Common myeloid progenitor, CD34-positive (primary cell): ENCODE measurements around the gene IL36A.
A peak's percentile ranks its signal among the peaks of the same experiment; 100 is the strongest.

Experiments used
- CTCF ChIA-PET: fragments of 350-600 bp; sonication (Branson Sonifier 250); formaldehyde crosslinking; loops from one replicate; lab custom pipeline; 2021; ENCODE audit warnings: antibody characterized with exemption; lab: Charles Lee
- POLR2A ChIA-PET: fragments of 350-600 bp; sonication (Branson Sonifier 250); formaldehyde crosslinking; loops from one replicate; lab custom pipeline; 2021; ENCODE audit warnings: antibody characterized with exemption; lab: Charles Lee
- DNase-seq, 3 donors: peaks; one replicate each; pipeline versions ENCODE4 v3.0.0 to v3.0.0-alpha.2; 2013
- H3K27ac ChIP-seq, 2 experiments: 1 replicate in 1 of 2; 2 replicates in 1 of 2; pipeline ENCODE4 v1.7.0; 2013; ENCODE audit warnings: inconsistent platforms in 2 of 2, low read length in 2 of 2, mild to moderate bottlenecking in 2 of 2, low read depth in 1 of 2, moderate library complexity in 1 of 2; ENCODE audit not compliant: severe bottlenecking in 2 of 2, insufficient read depth in 1 of 2, poor library complexity in 1 of 2
- H3K27me3 ChIP-seq, 5 experiments: replicated peaks in 2 of 5; 1 replicate in 3 of 5; 2 replicates in 2 of 5; pipeline versions ENCODE4 v1.6.1 to v1.7.0; 2013; ENCODE audit warnings: low read length in 4 of 5, mild to moderate bottlenecking in 2 of 5, moderate library complexity in 2 of 5, inconsistent platforms in 1 of 5; ENCODE audit not compliant: insufficient read depth in 5 of 5, control insufficient read depth in 4 of 5
- H3K36me3 ChIP-seq, 4 experiments: 1 replicate in 2 of 4; 2 replicates in 2 of 4; pipeline versions ENCODE4 v1.6.1 to v1.7.0; 2013; ENCODE audit warnings: low read length in 3 of 4, control low read depth in 1 of 4, mild to moderate bottlenecking in 1 of 4; ENCODE audit not compliant: control insufficient read depth in 4 of 4, insufficient read depth in 4 of 4
- H3K4me1 ChIP-seq, 4 experiments: 1 replicate in 3 of 4; 2 replicates in 1 of 4; pipeline versions ENCODE4 v1.6.1 to v1.7.1; 2013; ENCODE audit warnings: low read length in 3 of 4, mild to moderate bottlenecking in 3 of 4, control low read depth in 1 of 4, inconsistent platforms in 1 of 4, moderate library complexity in 1 of 4; ENCODE audit not compliant: control insufficient read depth in 4 of 4, insufficient read depth in 4 of 4; ENCODE audit errors: control extremely low read depth in 1 of 4
- H3K4me3 ChIP-seq, 7 experiments: 1 replicate in 4 of 7; 2 replicates in 3 of 7; pipeline versions ENCODE4 v1.5.1 to v1.7.0; 2013; ENCODE audit warnings: mild to moderate bottlenecking in 7 of 7, low read length in 6 of 7, moderate library complexity in 6 of 7, inconsistent platforms in 2 of 7, low read depth in 2 of 7, control low read depth in 1 of 7; ENCODE audit not compliant: insufficient read depth in 4 of 7, control insufficient read depth in 1 of 7; ENCODE audit errors: extremely low read depth in 1 of 7
- H3K9me3 ChIP-seq, 5 experiments: 1 replicate in 4 of 5; 2 replicates in 1 of 5; pipeline versions ENCODE4 v1.6.1 to v1.7.1; 2013; ENCODE audit warnings: low read length in 4 of 5, mild to moderate bottlenecking in 2 of 5, inconsistent platforms in 1 of 5, low read depth in 1 of 5, moderate library complexity in 1 of 5; ENCODE audit not compliant: control insufficient read depth in 4 of 5, insufficient read depth in 2 of 5; ENCODE audit errors: control extremely low read depth in 1 of 5
- WGBS: methylation state at CpG from one replicate; pipeline ENCODE4 v1.1.5; 2013; ENCODE audit not compliant: insufficient coverage; 5-methylcytosine and 5-hydroxymethylcytosine counted together

Gene IL36A

DNA sequence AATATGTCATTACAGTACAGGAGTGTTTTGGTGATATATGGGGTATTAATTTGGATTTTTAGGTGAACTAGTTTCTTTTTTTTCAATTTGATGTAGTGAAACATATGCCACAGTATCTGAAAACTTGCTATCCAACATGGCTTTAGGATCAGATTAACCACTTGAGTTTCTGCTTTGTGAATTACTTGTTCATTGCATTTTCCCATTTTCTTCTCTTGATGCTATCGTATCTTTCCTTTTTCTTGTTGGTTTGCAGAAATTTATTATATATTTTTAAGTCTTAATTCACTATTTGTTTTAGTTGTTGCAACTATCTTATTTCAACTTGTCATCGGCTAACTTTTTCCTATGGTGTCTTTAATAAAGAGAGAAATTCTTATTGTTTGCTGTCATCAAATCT is 8.8 kb downstream of the IL36A start:
- no CpG with 5 or more reads among the region's 2 CpGs for WGBS
- CTCF ChIA-PET = no interaction called here
- no peak for DNase-seq
- no peaks in the 10 kb centered on the region for H3K36me3 ChIP-seq
- H3K27me3 ChIP-seq = peaks cover 0 to 2% (median 0%) of the 10 kb centered on the region in 5 experiments
- H3K4me3 ChIP-seq = no peak overlapping the region
- H3K27ac ChIP-seq = no peak overlapping the region
- no peaks in the 10 kb centered on the region for H3K4me1 ChIP-seq
- peaks cover 0 to 3% (median 0%) of the 10 kb centered on the region in 5 experiments for H3K9me3 ChIP-seq
- POLR2A ChIA-PET = no interaction called here

DNA sequence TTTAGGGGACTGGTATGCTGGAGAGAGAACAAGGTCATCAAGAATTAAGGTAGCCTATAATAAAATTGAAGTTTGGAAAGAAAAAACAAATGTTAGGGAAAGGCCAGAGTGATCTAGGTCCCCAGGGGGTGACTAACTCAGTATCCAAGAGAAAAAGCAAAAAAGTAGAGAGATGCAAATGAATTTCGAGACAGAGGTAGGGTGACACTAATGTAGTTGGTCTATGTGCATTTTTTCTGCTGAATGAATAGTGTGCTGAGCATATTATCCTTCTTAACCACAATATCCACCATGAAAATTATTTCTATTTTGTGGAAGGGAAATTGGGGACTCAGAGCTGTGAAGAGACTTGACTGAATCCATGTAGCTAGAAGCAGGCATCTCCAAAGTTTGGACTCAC is 9.8 kb downstream of the IL36A start:
- no peak overlapping the region for H3K4me3 ChIP-seq
- H3K9me3 ChIP-seq = peaks cover 0 to 3% (median 0%) of the 10 kb centered on the region in 5 experiments
- ChIA-PET CTCF (no interaction called here), POLR2A (no interaction called here)
- H3K27me3 ChIP-seq = peaks cover 0 to 2% (median 0%) of the 10 kb centered on the region in 5 experiments
- DNase-seq = no peak
- H3K4me1 ChIP-seq = no peaks in the 10 kb centered on the region
- no peak overlapping the region for H3K27ac ChIP-seq
- no peaks in the 10 kb centered on the region for H3K36me3 ChIP-seq
- WGBS = no CpG with 5 or more reads among the region's 1 CpG

DNA sequence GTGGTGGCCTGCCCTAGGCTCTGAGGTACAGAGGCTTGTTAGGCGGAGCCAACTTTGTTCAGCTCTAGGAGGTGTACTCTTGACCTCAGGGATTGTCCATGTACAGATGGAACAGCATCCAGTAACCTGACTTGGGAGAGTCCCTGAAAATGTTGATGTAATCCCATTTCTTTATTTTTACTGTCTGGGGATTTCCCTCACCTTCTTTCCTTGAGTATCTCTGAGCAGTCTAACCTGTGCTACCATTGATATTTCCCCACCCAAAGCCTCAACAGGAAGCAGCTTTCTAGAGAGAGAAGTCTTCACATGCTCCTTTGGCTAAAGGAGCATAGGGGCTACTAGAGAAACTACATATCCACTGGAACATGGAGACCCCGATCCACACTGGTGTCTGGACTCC is 10.4 kb downstream of the IL36A start:
- 90% methylated on average over 2 of the region's 2 CpGs for WGBS
- ChIA-PET POLR2A (no interaction called here), CTCF (no interaction called here)
- H3K36me3 ChIP-seq = no peaks in the 10 kb centered on the region
- H3K4me1 ChIP-seq = no peaks in the 10 kb centered on the region
- no peaks in the 10 kb centered on the region for H3K27me3 ChIP-seq
- H3K9me3 ChIP-seq = peaks cover 0 to 3% (median 0%) of the 10 kb centered on the region in 5 experiments
- no peak overlapping the region for H3K4me3 ChIP-seq
- no peak overlapping the region for H3K27ac ChIP-seq
- DNase-seq = no peak

DNA sequence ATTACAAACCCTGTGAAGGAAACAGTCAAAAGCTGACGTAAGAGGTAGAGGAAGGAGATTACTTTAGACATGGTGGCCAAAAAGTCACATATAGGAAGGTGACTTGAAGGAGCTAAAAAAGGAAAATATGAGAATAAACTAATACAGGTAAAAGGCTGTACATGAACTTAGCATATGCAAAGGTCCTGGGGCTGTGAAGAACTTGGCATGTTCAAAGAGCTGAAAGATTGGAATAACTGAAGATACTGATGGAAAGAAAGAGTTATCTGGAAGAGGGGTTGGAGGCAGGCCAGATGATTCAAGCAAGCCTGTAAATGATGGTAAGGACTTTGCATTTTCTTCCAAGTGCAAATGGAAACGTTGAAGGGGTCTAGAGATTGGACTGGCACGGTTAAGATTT is 13.2 kb downstream of the IL36A start:
- ChIA-PET POLR2A (no interaction called here), CTCF (no interaction called here)
- no peak overlapping the region for H3K27ac ChIP-seq
- H3K4me1 ChIP-seq = no peaks in the 10 kb centered on the region
- no peak for DNase-seq
- peaks cover 0 to 3% (median 0%) of the 10 kb centered on the region in 5 experiments for H3K9me3 ChIP-seq
- 89% methylated on average over 3 of the region's 3 CpGs for WGBS
- H3K36me3 ChIP-seq = no peaks in the 10 kb centered on the region
- H3K4me3 ChIP-seq = no peak overlapping the region
- H3K27me3 ChIP-seq = no peaks in the 10 kb centered on the region

DNA sequence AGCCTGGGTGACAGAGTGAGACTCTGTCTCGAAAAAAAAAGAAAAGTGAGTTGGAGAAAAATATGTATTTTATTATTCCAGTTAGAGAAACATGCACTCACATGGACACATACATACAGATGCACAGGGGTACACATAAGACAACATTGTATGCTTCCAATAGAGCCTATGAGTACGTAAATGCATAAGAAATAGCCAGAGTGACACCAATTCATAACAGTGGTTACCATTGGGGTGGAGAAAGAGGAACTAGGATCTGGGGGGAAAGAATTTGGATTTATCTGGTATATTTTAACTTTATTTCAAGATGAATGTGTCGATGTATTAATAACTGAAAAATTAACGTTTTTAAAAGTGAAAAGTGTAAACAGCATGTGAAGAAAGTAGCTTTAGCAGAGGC is 16.1 kb downstream of the IL36A start:
- ChIA-PET POLR2A (no interaction called here), CTCF (no interaction called here)
- 33% methylated on average over 2 of the region's 4 CpGs for WGBS
- peak in 1 of 3 donors; percentile 3 for DNase-seq
- peaks cover 0 to 3% (median 0%) of the 10 kb centered on the region in 5 experiments for H3K9me3 ChIP-seq
- no peaks in the 10 kb centered on the region for H3K4me1 ChIP-seq
- no peaks in the 10 kb centered on the region for H3K36me3 ChIP-seq
- H3K27me3 ChIP-seq = peaks cover 0 to 7% (median 0%) of the 10 kb centered on the region in 5 experiments
- no peak overlapping the region for H3K27ac ChIP-seq
- H3K4me3 ChIP-seq = no peak overlapping the region

DNA sequence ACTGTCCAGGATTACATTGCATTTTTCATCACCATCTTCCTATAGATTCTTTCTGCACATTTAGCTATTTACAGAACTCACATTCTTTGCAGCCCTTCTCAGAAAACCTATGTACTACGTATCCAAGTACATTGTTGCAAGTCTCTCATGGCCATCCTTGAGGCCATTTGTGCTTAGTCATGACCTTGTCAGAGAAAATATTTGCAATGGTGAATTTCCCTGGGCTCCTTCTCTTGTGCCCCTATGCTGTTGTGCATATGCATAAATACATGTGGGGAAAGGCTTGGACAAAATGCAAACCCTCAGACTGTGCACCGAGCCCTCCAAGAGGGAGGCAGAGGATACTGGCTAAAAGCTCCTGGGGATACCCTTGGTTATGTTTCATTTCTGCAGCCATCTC is 19.5 kb downstream of the IL36A start:
- DNase-seq = no peak
- WGBS = 100% methylated on average over 2 of the region's 2 CpGs
- Histone ChIP-seq H3K27me3 (peaks cover 0 to 9% (median 4%) of the 10 kb centered on the region in 5 experiments), H3K36me3 (no peaks in the 10 kb centered on the region), H3K27ac (no peak overlapping the region), H3K4me3 (no peak overlapping the region), H3K9me3 (no peaks in the 10 kb centered on the region), H3K4me1 (no peaks in the 10 kb centered on the region)
- ChIA-PET CTCF (interaction anchor here (0.6 kb wide), 1 partner anchor 83 kb away, joined by 3 read pairs; no protein-coding TSS in a partner anchor), POLR2A (no interaction called here)

DNA sequence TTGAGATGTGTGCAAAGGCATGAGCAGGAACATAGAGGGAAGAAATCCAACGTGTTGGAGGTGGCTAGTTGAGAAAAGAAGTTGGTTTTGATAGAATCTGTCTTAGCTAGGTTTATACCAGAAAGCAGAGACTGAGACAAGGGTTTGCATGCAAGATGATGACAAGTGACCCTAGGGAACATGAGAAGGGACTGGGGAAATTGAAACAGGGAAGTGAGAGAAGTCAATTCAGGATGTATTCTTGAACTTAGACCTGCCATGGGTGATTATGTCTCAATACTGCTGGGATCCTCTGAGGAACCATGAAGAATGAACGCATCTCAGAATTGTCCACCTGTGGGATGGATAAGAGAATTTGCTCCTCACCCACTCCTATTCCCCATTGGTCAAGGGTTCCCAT is 20.5 kb downstream of the IL36A start:
- POLR2A ChIA-PET = no interaction called here
- CTCF ChIA-PET = no interaction called here

More for the DNA sequence above, 20.5 kb downstream of the IL36A start:
- H3K27me3 ChIP-seq = peaks cover 0 to 10% (median 4%) of the 10 kb centered on the region in 5 experiments
- H3K4me1 ChIP-seq = no peaks in the 10 kb centered on the region
- DNase-seq = no peak
- 56% methylated on average over 1 of the region's 2 CpGs for WGBS
- H3K27ac ChIP-seq = no peak overlapping the region
- no peak overlapping the region for H3K4me3 ChIP-seq
- H3K9me3 ChIP-seq = no peaks in the 10 kb centered on the region
- H3K36me3 ChIP-seq = no peaks in the 10 kb centered on the region
